CD4-positive, alpha-beta T cell treated with Interleukin-1 beta for 1 hour (primary cell): ENCODE measurements around the gene RAB34.

Experiments
- DNase-seq, 2 donors: peaks; one replicate each; pipeline ENCODE4 v3.0.0-alpha.2; 2020 to 2022

Gene RAB34

DNA sequence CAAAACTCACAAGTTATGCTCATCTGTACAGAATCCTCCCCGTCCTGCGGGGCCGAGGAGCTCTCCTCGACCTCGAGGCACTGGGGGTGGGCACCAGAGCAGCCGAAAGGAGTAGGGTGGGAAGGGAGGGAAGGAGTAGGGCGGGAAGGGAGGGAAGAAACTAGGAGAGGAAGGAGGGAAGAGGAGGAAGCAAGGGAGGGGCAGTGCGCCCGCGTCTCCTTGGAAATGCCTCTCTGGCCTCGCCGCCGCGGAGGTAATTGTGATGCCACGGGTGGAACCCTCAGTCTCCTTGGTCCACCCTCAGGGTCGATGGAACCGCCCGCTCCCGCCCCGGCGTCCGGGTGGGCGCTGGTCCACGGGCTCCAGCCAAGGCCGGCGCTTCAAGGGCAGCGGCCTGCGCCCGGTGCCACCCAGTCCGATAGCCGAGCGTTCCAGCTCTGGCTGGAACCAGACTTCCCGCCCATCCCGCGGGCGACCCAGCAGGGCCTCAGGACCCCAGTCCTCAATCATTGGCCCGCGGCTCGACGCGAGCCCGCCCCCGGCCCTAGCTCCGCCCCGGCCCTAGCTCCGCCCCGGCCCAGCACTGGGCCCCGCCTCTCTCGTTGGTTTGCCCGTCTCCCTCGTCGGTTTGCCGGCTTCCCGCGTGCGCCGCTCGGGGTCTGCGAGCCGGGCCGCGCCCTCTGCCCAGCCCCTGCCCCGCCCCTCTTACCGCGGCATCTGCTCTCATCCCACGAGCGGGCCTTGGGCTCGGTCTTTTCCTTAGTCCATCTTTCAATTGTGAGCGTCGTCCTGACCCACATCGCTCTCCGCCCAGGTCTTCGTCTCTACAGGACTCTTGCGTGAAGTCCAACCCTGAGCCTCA is 6.6 kb downstream of the RAB34 start:
- DNase-seq, result peak; percentile 89 to 94

- no peak for DNase-seq
Measured at GRCh38 chr17:28707339-28707720, 10.3 kb downstream of the RAB34 start.

DNA sequence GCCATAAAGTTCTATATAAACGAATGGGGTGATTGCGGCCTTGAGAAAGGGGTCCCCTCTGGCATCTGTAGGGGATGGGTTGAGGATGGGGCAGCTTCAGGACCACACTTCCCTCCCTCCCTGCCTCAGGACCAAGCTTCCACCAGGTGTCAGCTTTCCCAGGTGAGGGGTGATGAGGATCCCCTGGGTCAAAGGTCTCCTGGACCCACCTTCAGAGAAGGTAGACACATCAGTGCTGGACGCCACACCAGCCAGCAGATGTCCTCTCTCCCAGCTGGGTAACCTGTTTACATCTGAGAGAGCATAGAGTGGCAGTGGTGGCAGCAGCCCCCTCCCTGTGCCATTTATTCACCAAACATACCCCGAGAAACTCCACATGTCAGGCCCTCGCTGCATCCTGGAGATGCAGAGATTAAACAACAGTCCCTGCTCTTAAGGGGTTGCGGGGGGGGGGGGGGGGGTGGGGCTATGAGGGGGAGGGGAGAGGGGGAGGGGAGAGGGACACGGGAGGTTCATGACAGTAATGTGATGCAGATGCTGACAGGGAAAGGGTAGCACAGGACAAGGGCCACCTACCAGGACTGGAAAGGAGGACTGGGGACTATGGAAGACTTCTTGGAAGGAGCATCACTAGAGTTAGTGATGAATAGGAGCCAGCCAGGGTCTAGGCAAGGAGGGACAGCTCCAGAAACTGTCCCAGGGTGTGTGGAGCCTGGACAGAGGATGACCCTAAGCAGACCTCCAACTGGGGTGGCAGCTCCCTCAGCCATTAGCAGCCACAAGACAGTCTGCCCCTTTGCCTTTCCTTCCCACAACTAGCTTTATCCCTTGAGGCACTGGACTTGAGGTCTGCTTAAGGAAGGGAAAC is 11.0 kb downstream of the RAB34 start:
- DNase-seq, result no peak

- no peak for DNase-seq
Measured at GRCh38 chr17:28705728-28706334, 11.8 kb downstream of the RAB34 start.

DNA sequence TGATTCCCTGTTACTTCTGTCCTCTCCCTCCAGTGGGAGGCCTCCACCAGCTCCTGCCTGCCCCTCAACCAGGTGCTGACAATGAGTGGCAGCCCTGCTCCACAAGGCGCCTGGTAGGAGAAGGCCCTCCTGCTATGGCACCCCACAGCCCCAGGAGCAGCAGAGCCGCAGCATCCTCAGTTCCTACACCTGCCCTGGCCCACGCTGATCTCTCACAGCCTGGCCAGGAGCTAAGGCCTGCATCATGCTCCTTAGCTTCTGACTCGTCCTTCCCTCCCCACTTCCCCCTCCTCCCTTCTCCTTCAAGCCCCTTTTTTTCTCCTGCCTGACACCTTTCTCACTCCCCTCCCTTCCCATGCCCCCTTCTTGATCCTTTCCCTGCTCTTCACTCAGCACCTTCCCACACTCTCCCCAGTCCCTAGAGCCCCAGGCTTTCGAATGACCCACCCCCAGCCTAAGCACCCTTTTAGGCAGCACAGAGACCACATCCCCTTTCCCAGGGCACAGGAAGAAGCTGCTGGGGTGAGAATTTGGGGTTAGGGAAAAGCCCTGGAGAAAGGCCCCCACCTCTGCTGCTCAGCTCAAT is 12.5 kb downstream of the RAB34 start:
- no peak for DNase-seq

DNA sequence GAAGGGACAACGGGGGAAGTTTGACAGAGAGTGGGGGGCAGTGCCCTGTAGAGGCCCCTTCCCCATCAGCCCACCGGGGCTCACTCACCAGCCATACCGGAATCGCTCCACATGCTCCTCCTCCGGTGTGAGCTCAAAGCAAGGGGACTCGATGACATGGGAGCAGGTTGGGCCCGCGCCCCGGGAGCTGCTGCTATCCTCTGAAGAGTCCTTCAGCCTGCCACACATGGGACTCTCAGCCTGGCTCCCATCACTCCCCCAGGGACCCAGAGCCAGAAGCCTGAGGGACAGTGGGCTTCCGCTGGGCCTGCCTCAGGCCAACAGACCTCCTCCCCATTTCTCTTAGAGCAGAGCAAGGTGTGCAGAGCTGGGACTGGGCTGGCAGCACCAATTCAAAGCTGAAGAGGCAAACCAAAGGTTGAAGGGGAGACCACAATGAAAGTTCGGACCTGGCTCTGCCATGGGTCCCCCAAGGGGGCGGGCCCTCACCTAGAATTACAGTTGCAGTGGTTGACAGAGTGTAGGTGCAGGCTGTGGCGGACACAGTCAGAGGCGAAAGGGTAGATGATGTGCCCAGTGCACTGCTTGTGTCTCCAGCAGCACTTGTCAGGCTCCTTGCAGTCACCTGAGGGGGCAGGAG is 13.3 kb downstream of the RAB34 start:
- DNase-seq, result no peak

DNA sequence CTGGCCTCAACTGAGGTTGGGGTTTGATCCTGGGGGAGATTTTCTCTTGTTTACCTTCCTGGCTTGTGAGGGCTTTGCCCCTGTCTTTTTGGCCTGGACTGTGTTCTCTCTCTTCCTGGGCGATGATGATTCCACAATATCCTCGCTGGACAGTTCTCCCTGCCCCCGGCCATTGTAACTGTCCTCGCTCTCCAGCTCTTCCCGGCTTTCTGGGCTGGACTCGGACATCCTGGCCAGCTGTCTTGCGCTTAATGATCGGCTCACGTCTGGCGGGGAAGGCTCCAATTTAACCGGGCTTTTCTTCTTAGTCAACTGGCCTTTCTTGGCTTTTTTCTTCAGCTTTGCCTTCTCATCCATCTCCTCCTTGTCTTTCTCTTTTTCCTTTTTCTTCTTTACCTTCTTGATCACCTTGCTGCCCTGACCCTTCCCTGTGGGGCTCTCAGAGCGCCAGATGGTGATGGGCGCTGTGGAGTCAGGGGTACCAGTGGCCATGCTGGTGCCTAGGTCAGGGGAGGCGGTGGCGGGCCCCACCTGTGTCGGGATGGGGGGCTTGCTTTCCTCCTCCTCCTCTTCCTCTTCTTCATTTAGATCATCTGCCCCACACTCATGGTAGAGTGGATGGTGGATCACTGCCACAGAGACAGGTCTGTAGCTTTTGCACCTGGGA is 14.0 kb downstream of the RAB34 start:
- DNase-seq, result no peak

DNA sequence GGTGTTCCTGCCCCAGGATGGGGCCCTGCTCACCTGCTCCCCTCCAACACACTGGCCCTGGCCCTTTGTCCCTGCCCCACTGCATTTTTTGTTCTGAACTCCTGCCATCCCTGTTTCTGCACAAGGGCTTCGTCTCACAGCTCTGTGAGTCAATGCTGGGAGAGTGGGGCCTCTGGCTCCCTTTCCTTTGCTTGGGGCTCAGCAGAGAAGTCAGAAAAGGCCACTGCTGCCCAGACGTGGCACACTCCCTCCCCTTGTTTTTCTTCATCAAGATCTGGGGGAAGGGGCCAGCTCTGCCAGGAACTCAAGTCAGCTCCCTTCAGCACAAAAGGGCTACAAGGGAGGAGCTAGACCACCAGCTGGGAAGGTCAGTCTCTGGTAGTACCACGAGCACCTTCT is 14.9 kb downstream of the RAB34 start:
- DNase-seq, result no peak

- DNase-seq, result no peak
Measured at GRCh38 chr17:28702026-28702751, 15.5 kb downstream of the RAB34 start.

- no peak for DNase-seq
Measured at GRCh38 chr17:28700830-28701492, 16.7 kb downstream of the RAB34 start.

GRCh38 chr17:28700278-28700677 is 17.4 kb downstream of the RAB34 start:
- no peak for DNase-seq

DNA sequence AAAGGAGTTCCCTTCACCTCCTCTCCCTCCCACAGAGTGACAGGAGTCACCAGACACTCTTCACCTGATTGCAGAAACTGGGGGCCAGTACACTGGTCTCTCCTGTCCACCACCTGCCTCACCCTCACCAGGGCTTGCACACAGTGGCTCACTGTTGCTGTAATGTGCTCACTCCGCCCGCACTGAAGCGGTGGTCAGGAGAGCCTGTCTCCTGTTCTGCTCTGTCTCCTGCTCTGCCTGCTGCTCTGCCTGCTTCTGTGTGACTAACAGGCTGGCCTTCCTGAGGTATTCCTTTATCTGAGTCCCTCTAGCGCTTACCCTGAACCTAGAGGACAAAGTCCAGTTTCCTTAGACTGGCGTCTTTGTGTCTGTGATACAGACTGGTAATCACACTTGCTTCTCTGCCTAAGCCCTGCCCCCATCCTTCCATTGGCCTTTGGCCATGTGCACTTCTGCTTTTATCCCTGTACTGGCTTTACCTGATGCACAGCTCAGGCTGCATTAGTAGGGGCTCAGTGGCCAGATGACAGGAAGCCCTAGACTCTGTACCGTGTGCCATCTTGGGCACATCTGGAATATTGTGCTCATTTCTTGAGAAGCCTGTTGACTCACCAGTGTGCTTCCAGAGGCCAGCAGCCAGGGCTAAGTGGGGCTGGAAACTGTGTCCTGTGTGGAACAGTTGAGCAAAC is 19.3 kb downstream of the RAB34 start:
- no peak for DNase-seq

DNA sequence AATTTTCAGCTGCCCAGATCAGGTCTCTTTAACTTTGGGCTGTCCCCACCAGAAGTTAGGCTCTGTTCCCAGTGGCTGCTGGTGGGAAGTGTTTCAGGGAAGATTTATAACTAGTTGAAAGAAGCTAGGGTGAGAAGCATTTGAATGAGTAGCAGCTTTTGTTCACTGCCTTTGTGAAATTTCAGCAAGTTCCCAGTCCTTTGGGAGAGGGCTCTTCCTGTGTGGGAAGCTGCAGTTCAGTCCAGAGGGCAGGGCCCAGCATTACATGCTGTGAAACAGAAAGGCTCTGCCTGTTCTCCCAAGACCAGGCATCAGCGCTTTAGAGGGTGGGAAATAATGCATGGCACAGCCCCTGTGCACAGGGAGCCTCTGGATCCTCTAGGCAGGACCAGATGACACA is 23.8 kb downstream of the RAB34 start:
- no peak for DNase-seq

GRCh38 chr17:28689011-28689410 is 28.7 kb downstream of the RAB34 start:
- no peak for DNase-seq

DNA sequence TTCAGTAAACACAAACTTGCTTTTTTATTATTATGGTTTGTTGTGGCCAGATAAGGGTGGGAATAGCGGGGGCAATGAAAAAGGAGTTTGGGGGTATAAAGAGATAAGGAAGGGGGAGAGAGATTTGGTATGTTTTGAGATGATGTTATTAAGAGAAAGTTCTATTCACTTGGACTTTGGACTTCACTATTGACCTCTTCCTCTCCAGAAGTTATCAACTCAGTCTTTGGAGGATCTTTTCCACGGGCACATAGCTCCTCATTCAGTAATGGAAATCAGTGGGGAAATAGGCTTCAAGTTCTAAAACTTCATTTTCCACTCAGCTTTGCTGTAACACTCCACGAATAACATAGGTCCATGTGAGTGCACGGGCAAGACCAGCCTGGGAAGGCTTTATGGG is 29.2 kb downstream of the RAB34 start:
- no peak for DNase-seq

GRCh38 chr17:28686296-28686695 is 31.4 kb downstream of the RAB34 start:
- no peak for DNase-seq

GRCh38 chr17:28685366-28685765 is 32.3 kb downstream of the RAB34 start:
- DNase-seq, result no peak

DNA sequence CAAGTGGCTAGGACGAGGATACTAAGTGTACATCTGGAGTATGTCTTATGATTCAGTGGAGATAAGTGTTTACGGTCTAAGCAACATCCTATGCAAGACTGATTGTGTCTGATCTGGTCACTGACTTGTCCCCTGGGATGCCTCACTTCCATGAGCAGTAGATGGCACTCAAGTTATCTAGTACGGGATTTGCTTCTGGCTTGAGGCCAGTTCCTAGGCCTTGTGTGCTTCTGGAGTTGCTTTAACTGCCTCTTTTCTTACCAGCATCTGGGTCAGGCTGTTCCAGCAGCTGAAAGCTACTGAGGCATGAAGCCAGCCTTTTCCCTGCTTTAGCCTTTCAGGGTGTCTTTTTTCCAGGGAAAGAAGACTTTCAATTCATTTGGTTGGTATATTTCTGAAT is 32.7 kb downstream of the RAB34 start:
- DNase-seq, result no peak

GRCh38 chr17:28682655-28683054 is 35.0 kb downstream of the RAB34 start:
- no peak for DNase-seq

- peak in 1 of 2 donors; percentile 21 for DNase-seq
Measured at GRCh38 chr17:28675980-28676379, 41.7 kb downstream of the RAB34 start.
